ENCODE data around the gene NME3.

NME3 gene

GRCh38 chr16:1775846-1776671, 4.7 kb upstream of the NME3 start:
- no peak overlapping the region for H3K4me3 ChIP-seq (replicated peaks; ENCODE audit: low read depth, low read length)
- TF ChIP-seq CTCF (IDR thresholded peaks at IDR 0.05; ENCODE audit: low read length, missing control alignments), result no peak
- DNase-seq (ENCODE audit: low read depth), result no peak

- TF ChIP-seq CTCF (IDR thresholded peaks at IDR 0.05; ENCODE audit: low read length, missing control alignments), result no peak
- no peak overlapping the region for H3K4me3 ChIP-seq (replicated peaks; ENCODE audit: low read depth, low read length)
- DNase-seq (ENCODE audit: low read depth), result no peak
These were observed 3.9 kb upstream of the NME3 start for GRCh38 chr16:1775006-1775845.

- peak overlapping the region; percentile 74 for H3K4me3 ChIP-seq (replicated peaks; ENCODE audit: low read depth, low read length)
- TF ChIP-seq CTCF (IDR thresholded peaks at IDR 0.05; ENCODE audit: low read length, missing control alignments), result no peak
- no peak for DNase-seq (ENCODE audit: low read depth)
These were observed 3.1 kb upstream of the NME3 start for GRCh38 chr16:1774448-1774780.

GRCh38 chr16:1773703-1774447, 2.5 kb upstream of the NME3 start:
- no peak for DNase-seq (ENCODE audit: low read depth)
- peak overlapping the region; percentile 74 for H3K4me3 ChIP-seq (replicated peaks; ENCODE audit: low read depth, low read length)
- no peak for TF ChIP-seq CTCF (IDR thresholded peaks at IDR 0.05; ENCODE audit: low read length, missing control alignments)

GRCh38 chr16:1772908-1773702, 1.8 kb upstream of the NME3 start, which contains the start of gene MRPS34:
MRPS34 (minus strand) TSS chr16:1773134; CDS start chr16:1773119, 15 bp downstream.
- peak; percentile 85 for DNase-seq (ENCODE audit: low read depth)
- TF ChIP-seq CTCF (IDR thresholded peaks at IDR 0.05; ENCODE audit: low read length, missing control alignments), result peak; percentile 37
- peak within 1 kb of the TSS; percentile 74 for H3K4me3 ChIP-seq (replicated peaks; ENCODE audit: low read depth, low read length)

GRCh38 chr16:1772362-1772907, 1.1 kb upstream of the NME3 start, which contains the start of gene EME2:
EME2 (plus strand) TSS chr16:1772810; CDS start chr16:1773228, 418 bp downstream.
- H3K4me3 ChIP-seq (replicated peaks; ENCODE audit: low read depth, low read length), result peak within 1 kb of the TSS; percentile 74
- no peak for DNase-seq (ENCODE audit: low read depth)
- TF ChIP-seq CTCF (IDR thresholded peaks at IDR 0.05; ENCODE audit: low read length, missing control alignments), result no peak
